Hepatocyte (in vitro differentiated cells): Measurements from ENCODE around the gene KIAA1217. TPM values are rescaled to one million over a fixed set of nuclear protein-coding genes. Genes with fewer than 3 reads are reported as not detected.

Source experiments
- DNase-seq: peaks from one replicate; pipeline ENCODE4 v3.0.0-alpha.2; 2016; ENCODE audit warnings: low spot score
- H2AFZ ChIP-seq: fragments of 200-600 bp; sonication (generic); 2 replicates; pipeline ENCODE4 v1.6.0; 2016; ENCODE audit warnings: antibody characterized with exemption, mild to moderate bottlenecking
- H3K27ac ChIP-seq: fragments of 200-600 bp; sonication (generic); 2 replicates; pipeline ENCODE4 v1.5.1; 2016; ENCODE audit warnings: mild to moderate bottlenecking
- H3K27me3 ChIP-seq: fragments of 200-600 bp; sonication (generic); 2 replicates; pipeline ENCODE4 v1.6.1; 2016
- H3K36me3 ChIP-seq: fragments of 200-600 bp; sonication (generic); replicated peaks from 2 replicates; pipeline ENCODE4 v1.5.1; 2016; ENCODE audit warnings: low read depth; ENCODE audit not compliant: insufficient read depth
- H3K4me1 ChIP-seq: fragments of 200-600 bp; sonication (generic); 2 replicates; pipeline ENCODE4 v1.5.1; 2016; ENCODE audit warnings: mild to moderate bottlenecking, moderate library complexity; ENCODE audit not compliant: insufficient read depth
- H3K4me2 ChIP-seq: fragments of 200-600 bp; sonication (generic); 2 replicates; pipeline ENCODE4 v1.6.0; 2016
- H3K4me3 ChIP-seq: fragments of 200-600 bp; sonication (generic); 2 replicates; pipeline ENCODE4 v1.5.1; 2016; ENCODE audit warnings: mild to moderate bottlenecking
- H3K79me2 ChIP-seq: fragments of 200-600 bp; sonication (generic); 2 replicates; pipeline ENCODE4 v1.6.0; 2017; ENCODE audit warnings: mild to moderate bottlenecking
- H3K9me2 ChIP-seq: fragments of 200-600 bp; sonication (generic); replicated peaks from 2 replicates; pipeline ENCODE4 v1.6.0; 2017; ENCODE audit warnings: mild to moderate bottlenecking; ENCODE audit not compliant: insufficient read depth
- H3K9me3 ChIP-seq: fragments of 200-600 bp; sonication (generic); 2 replicates; pipeline ENCODE4 v1.5.1; 2016; ENCODE audit warnings: low read depth, mild to moderate bottlenecking
- H4K20me1 ChIP-seq: fragments of 200-600 bp; sonication (generic); 2 replicates; pipeline ENCODE4 v1.6.0; 2016; ENCODE audit warnings: mild to moderate bottlenecking; ENCODE audit not compliant: insufficient read depth, poor library complexity, severe bottlenecking
- EZH2 ChIP-seq: fragments of 200-600 bp; sonication (generic); IDR thresholded peaks from 2 replicates; pipeline ENCODE4 v1.6.1; 2016; ENCODE audit warnings: antibody characterized with exemption, mild to moderate bottlenecking, borderline replicate concordance
- EZH2phosphoT487 ChIP-seq: fragments of 200-600 bp; sonication (generic); IDR thresholded peaks from one replicate; pipeline ENCODE4 v1.6.1; 2018; ENCODE audit warnings: antibody characterized with exemption, mild to moderate bottlenecking, low read depth, moderate library complexity; ENCODE audit not compliant: unreplicated experiment, severe bottlenecking
- WGBS: methylation state at CpG from one replicate; pipeline ENCODE4 v1.1.6; 2016; ENCODE audit warnings: low lambda C conversion rate; ENCODE audit errors: missing lambda C conversion rate; 5-methylcytosine and 5-hydroxymethylcytosine counted together
- polyA plus RNA-seq: library from polyadenylated mRNA; unstranded; fragments of >200 nt; fragmentation: Nextera tagmentation; extraction: Ambion mirVana; gene quantifications from 2 replicates; pipeline ENCODE4 v1.2.1, GENCODE V29; 2016
- total RNA-seq: library from RNA; depleted of rRNA; stranded (reverse); fragments of >200 nt; gene quantifications from 2 replicates; pipeline ENCODE4 v1.2.3, GENCODE V29; 2014
- TF ChIP-seq, protein P1 (sequence below): fragments of 200-600 bp; sonication (generic); IDR thresholded peaks from 2 replicates; pipeline ENCODE4 v1.5.1; 2016; ENCODE audit warnings: antibody characterized with exemption, mild to moderate bottlenecking; ENCODE audit not compliant: poor library complexity

KIAA1217 gene
- total and polyA plus RNA-seq, 2 experiments from 2014 or later, result 31.6 to 33.2 TPM

DNA sequence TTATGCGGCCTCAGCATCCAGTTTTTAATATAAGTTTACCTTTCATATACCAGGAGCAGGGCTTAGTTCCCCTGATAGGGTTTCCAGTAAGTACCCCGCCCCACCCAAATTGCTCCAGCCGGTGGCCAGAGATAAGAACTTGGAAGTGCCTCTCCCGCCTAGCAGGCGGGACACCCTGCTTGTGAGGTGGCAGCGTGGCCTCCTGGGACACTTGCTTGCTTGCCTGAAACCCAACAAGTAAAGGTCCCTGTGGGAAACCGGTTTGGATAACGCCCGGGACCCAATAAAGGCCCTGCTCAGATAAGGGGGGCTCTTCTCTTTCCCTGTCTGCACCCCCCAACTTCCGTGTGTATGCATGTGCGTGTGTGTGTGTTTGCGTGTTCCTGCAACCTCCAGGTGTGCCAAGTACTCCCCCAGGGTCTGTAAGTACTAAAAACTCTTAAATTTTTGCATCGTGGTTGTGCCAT, 360.4 kb downstream of the KIAA1217 start:
- TF ChIP-seq, protein P1, sequence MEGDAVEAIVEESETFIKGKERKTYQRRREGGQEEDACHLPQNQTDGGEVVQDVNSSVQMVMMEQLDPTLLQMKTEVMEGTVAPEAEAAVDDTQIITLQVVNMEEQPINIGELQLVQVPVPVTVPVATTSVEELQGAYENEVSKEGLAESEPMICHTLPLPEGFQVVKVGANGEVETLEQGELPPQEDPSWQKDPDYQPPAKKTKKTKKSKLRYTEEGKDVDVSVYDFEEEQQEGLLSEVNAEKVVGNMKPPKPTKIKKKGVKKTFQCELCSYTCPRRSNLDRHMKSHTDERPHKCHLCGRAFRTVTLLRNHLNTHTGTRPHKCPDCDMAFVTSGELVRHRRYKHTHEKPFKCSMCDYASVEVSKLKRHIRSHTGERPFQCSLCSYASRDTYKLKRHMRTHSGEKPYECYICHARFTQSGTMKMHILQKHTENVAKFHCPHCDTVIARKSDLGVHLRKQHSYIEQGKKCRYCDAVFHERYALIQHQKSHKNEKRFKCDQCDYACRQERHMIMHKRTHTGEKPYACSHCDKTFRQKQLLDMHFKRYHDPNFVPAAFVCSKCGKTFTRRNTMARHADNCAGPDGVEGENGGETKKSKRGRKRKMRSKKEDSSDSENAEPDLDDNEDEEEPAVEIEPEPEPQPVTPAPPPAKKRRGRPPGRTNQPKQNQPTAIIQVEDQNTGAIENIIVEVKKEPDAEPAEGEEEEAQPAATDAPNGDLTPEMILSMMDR, result no peak
- TF ChIP-seq EZH2phosphoT487 (no peak), EZH2 (no peak)
- H2AFZ ChIP-seq, result no peak overlapping the region
- WGBS, result 89% methylated on average over 13 of the region's 13 CpGs
- H3K4me2 ChIP-seq, result no peak overlapping the region
- no peaks in the 10 kb centered on the region for H3K27me3 ChIP-seq
- H3K9me2 ChIP-seq, result no peaks in the 10 kb centered on the region
- no peaks in the 10 kb centered on the region for H4K20me1 ChIP-seq
- no peaks in the 10 kb centered on the region for H3K4me1 ChIP-seq
- no peak for DNase-seq
- H3K79me2 ChIP-seq, result no peaks in the 10 kb centered on the region
- no peak overlapping the region for H3K27ac ChIP-seq
- H3K9me3 ChIP-seq, result no peaks in the 10 kb centered on the region
- H3K4me3 ChIP-seq, result no peak overlapping the region
- no peaks in the 10 kb centered on the region for H3K36me3 ChIP-seq

DNA sequence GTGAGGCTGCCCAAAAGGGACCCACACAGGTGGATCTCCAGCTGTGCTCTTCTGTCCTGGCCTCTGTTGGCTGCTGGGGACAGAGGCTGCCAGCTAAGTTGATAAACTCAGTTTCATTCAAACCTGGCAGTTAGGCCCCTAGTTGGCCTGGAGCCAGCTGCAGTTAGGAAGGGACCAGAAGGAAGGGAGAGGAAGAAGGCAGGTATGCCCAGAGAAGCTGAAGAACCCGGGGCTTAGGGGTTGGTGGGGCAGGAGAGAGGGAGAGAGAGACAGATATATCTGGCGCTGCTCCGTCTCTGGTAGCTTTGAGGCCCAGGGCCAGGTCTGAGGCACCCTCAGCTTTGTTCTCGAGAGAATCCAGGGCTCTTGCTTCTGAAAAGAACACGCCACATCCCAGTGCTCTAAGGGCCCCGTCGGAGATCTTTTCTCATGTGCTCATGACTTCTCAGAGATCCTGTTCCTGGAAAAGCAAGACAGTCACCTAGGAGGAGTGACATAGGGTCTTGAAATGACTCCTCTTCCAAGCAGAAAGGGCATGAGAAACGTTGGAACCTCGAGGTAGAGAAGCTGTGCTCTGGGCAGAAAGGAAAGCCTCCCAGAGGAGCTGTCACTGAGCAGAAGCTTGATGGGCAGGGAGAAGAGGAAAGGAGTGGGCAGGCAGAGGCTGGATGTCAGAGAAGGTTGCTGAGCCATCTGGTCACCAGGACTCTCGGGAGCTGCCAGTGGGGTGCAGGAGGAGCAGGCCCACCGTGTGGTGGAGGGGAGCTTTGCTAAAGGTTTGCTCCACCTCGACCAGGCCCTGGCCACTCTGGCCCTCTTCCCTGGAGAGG, 361.1 kb downstream of the KIAA1217 start:
- TF ChIP-seq EZH2 (no peak), EZH2phosphoT487 (no peak)
- TF ChIP-seq, protein P1, result no peak
- H3K27ac ChIP-seq, result no peak overlapping the region
- H4K20me1 ChIP-seq, result no peaks in the 10 kb centered on the region
- no peak overlapping the region for H3K4me3 ChIP-seq
- H3K4me2 ChIP-seq, result no peak overlapping the region
- no peaks in the 10 kb centered on the region for H3K9me2 ChIP-seq
- no peaks in the 10 kb centered on the region for H3K4me1 ChIP-seq
- H3K9me3 ChIP-seq, result no peaks in the 10 kb centered on the region
- no peaks in the 10 kb centered on the region for H3K36me3 ChIP-seq
- H3K27me3 ChIP-seq, result no peaks in the 10 kb centered on the region
- WGBS, result 92% methylated on average over 12 of the region's 12 CpGs
- H2AFZ ChIP-seq, result no peak overlapping the region
- no peaks in the 10 kb centered on the region for H3K79me2 ChIP-seq
- no peak for DNase-seq

DNA sequence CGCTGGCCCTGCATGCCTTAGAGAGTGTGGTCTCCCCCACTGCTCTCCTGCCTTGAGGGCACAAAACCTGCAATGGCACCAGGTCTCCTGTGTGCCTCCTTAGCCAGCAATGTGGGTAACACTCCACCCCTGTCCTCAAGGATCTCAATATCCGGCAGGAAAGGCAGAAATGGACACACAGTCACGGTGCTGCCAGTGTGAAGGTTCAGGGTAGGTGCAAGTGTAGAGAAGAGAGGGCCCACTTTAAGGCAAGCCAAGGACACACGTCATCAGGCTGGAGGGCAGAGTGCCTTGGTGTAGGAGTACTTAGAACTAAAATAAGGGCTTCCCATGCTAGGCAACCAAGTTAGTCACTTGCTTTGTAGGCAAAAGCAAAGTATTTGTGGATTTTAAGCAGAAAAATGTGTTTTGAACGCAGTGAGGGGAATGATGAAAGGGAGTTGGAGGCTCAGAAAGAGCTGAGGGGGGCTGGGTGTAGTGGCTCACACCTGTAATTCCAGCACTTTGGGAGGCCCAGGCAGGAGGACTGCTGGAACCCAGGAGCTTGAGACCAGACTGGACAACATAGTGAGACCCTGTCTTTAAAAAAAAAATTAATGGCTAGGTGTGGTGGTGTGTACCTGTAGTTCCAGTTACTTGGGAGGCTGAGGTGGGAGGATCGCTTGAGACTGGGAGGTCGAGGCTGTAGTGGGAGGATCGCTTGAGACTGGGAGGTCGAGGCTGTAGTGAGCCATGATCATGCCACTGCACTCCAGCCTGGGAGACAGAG, 361.9 kb downstream of the KIAA1217 start:
- H3K27me3 ChIP-seq, result no peaks in the 10 kb centered on the region
- no peaks in the 10 kb centered on the region for H3K4me1 ChIP-seq
- TF ChIP-seq, protein P1, result no peak
- TF ChIP-seq EZH2phosphoT487 (no peak), EZH2 (no peak)
- no peak overlapping the region for H3K4me3 ChIP-seq
- H3K36me3 ChIP-seq, result no peaks in the 10 kb centered on the region
- no peak for DNase-seq
- no peak overlapping the region for H3K27ac ChIP-seq
- no peaks in the 10 kb centered on the region for H3K9me3 ChIP-seq
- no peaks in the 10 kb centered on the region for H4K20me1 ChIP-seq
- 96% methylated on average over 9 of the region's 9 CpGs for WGBS
- no peaks in the 10 kb centered on the region for H3K79me2 ChIP-seq
- H3K9me2 ChIP-seq, result no peaks in the 10 kb centered on the region
- H2AFZ ChIP-seq, result no peak overlapping the region
- no peak overlapping the region for H3K4me2 ChIP-seq
